ENCODE data around the gene NEDD9.

GRCh38 chr6:11168091-11168635 is 64.3 kb downstream of the NEDD9 start:
- TF ChIP-seq CTCF (IDR thresholded peaks at IDR 0.05) (no peak), POLR2A (IDR thresholded peaks at IDR 0.05) (no peak)

Data from esophagus squamous epithelium (tissue), 4 donors.